ENCODE results near the gene SRMS. TPM values are rescaled to one million over a fixed set of nuclear protein-coding genes. Genes with fewer than 3 reads are reported as not detected.

The SRMS gene
- polyA plus RNA-seq, 1 donor from 2014 or later: not detected

DNA sequence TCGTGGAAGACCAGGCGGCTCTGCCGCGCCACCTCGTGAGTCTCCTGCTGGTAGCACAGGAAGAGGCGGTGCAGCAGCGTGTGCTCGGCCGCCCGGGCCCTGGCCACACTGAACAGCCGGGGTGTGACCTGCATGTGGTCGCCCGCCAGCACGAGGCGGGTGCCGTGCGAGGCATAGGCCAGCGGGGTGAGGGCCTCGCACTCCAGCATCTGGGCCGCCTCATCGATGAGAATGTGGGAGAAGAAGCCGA lies 19.5 kb upstream of the SRMS start:
- H3K79me2 ChIP-seq (replicated peaks; ENCODE audit: insufficient read depth, low read length): no peaks in the 10 kb centered on the region
- H3K4me3 ChIP-seq (ENCODE audit: low read length): no peak overlapping the region
- H3K36me3 ChIP-seq (ENCODE audit: insufficient read depth, low read length): no peaks in the 10 kb centered on the region
- H3K9me3 ChIP-seq (ENCODE audit: low read length): no peaks in the 10 kb centered on the region
- no peak overlapping the region for H3K27ac ChIP-seq (ENCODE audit: low read length)
- no peaks in the 10 kb centered on the region for H3K9me2 ChIP-seq (ENCODE audit: insufficient read depth, low read length)
- H3K4me2 ChIP-seq (ENCODE audit: low read length): no peak overlapping the region
- TF ChIP-seq TAF1 (IDR thresholded peaks at IDR 0.05; ENCODE audit: low read depth) (no peak), RAD21 (conservative IDR thresholded peaks at IDR 0.05) (no peak), EP300 (conservative IDR thresholded peaks at IDR 0.05; ENCODE audit: poor library complexity, severe bottlenecking) (no peak), MXI1 (conservative IDR thresholded peaks at IDR 0.05; ENCODE audit: poor library complexity, severe bottlenecking) (no peak), EZH2 (IDR thresholded peaks at IDR 0.05; ENCODE audit: borderline replicate concordance, insufficient read depth, low read length, poor library complexity, severe bottlenecking) (no peak), POLR2AphosphoS5 (IDR thresholded peaks at IDR 0.05) (no peak), SMC3 (conservative IDR thresholded peaks at IDR 0.05; ENCODE audit: poor library complexity) (no peak)
- TF ChIP-seq, protein P1, sequence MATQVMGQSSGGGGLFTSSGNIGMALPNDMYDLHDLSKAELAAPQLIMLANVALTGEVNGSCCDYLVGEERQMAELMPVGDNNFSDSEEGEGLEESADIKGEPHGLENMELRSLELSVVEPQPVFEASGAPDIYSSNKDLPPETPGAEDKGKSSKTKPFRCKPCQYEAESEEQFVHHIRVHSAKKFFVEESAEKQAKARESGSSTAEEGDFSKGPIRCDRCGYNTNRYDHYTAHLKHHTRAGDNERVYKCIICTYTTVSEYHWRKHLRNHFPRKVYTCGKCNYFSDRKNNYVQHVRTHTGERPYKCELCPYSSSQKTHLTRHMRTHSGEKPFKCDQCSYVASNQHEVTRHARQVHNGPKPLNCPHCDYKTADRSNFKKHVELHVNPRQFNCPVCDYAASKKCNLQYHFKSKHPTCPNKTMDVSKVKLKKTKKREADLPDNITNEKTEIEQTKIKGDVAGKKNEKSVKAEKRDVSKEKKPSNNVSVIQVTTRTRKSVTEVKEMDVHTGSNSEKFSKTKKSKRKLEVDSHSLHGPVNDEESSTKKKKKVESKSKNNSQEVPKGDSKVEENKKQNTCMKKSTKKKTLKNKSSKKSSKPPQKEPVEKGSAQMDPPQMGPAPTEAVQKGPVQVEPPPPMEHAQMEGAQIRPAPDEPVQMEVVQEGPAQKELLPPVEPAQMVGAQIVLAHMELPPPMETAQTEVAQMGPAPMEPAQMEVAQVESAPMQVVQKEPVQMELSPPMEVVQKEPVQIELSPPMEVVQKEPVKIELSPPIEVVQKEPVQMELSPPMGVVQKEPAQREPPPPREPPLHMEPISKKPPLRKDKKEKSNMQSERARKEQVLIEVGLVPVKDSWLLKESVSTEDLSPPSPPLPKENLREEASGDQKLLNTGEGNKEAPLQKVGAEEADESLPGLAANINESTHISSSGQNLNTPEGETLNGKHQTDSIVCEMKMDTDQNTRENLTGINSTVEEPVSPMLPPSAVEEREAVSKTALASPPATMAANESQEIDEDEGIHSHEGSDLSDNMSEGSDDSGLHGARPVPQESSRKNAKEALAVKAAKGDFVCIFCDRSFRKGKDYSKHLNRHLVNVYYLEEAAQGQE (IDR thresholded peaks at IDR 0.05; ENCODE audit: borderline replicate concordance): no peak
- TF ChIP-seq, protein P2, sequence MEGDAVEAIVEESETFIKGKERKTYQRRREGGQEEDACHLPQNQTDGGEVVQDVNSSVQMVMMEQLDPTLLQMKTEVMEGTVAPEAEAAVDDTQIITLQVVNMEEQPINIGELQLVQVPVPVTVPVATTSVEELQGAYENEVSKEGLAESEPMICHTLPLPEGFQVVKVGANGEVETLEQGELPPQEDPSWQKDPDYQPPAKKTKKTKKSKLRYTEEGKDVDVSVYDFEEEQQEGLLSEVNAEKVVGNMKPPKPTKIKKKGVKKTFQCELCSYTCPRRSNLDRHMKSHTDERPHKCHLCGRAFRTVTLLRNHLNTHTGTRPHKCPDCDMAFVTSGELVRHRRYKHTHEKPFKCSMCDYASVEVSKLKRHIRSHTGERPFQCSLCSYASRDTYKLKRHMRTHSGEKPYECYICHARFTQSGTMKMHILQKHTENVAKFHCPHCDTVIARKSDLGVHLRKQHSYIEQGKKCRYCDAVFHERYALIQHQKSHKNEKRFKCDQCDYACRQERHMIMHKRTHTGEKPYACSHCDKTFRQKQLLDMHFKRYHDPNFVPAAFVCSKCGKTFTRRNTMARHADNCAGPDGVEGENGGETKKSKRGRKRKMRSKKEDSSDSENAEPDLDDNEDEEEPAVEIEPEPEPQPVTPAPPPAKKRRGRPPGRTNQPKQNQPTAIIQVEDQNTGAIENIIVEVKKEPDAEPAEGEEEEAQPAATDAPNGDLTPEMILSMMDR (IDR thresholded peaks at IDR 0.05; ENCODE audit: poor library complexity, severe bottlenecking): no peak
- H3K27me3 ChIP-seq (ENCODE audit: insufficient read depth, low read depth, low read length): no peaks in the 10 kb centered on the region
- H3F3A ChIP-seq (ENCODE audit: insufficient read depth, low read length, poor library complexity, severe bottlenecking): no peaks in the 10 kb centered on the region
- H4K20me1 ChIP-seq (ENCODE audit: insufficient read depth): no peaks in the 10 kb centered on the region
- no peak overlapping the region for H2AFZ ChIP-seq (ENCODE audit: low read depth, low read length)
- no peak overlapping the region for H3K9ac ChIP-seq (ENCODE audit: low read length)

DNA sequence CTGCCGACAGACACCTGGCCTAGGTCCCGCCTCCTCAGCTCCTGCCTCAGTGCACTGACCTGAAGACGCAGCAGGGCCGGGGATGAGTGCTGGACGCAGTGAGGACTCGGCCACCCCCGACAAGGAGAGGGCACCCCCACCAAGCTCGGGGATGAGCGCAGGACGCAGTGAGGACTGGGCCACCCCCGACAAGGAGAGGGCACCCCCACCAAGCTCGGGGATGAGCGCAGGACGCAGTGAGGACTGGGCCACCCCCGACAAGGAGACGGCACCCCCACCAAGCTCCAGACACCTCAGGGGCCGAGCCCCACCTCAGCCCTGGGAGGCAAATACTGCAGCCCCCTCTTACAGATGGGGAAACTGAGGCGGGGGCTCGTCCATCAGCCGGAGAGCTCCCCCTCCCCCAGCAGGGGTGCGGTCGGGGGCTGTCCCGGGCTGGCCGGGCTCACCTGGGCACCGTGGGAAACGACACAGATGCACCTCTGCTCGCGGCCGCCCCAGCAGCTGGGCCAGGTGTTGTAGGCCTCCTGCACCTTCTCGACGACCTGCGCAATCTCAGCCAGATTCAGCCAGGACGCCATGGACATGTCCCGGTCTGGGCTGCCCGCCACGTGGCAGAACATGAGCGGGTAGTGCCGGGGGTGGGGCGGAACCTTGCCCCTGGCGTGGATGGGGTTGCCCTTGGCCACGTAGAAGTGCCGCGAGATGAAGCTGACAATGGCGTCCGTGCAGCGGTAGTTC lies 19.0 kb upstream of the SRMS start:
- no peak overlapping the region for H3K9ac ChIP-seq (ENCODE audit: low read length)
- no peak for TF ChIP-seq POLR2AphosphoS5 (IDR thresholded peaks at IDR 0.05)
- TF ChIP-seq SMC3 (conservative IDR thresholded peaks at IDR 0.05; ENCODE audit: poor library complexity): no peak
- TF ChIP-seq EZH2 (IDR thresholded peaks at IDR 0.05; ENCODE audit: borderline replicate concordance, insufficient read depth, low read length, poor library complexity, severe bottlenecking): no peak
- TF ChIP-seq TAF1 (IDR thresholded peaks at IDR 0.05; ENCODE audit: low read depth): no peak
- H3K36me3 ChIP-seq (ENCODE audit: insufficient read depth, low read length): no peaks in the 10 kb centered on the region
- H4K20me1 ChIP-seq (ENCODE audit: insufficient read depth): no peaks in the 10 kb centered on the region
- no peak overlapping the region for H3K4me3 ChIP-seq (ENCODE audit: low read length)
- H3F3A ChIP-seq (ENCODE audit: insufficient read depth, low read length, poor library complexity, severe bottlenecking): no peaks in the 10 kb centered on the region
- H3K4me2 ChIP-seq (ENCODE audit: low read length): no peak overlapping the region
- no peaks in the 10 kb centered on the region for H3K79me2 ChIP-seq (replicated peaks; ENCODE audit: insufficient read depth, low read length)
- no peak overlapping the region for H2AFZ ChIP-seq (ENCODE audit: low read depth, low read length)
- no peaks in the 10 kb centered on the region for H3K9me2 ChIP-seq (ENCODE audit: insufficient read depth, low read length)
- no peaks in the 10 kb centered on the region for H3K27me3 ChIP-seq (ENCODE audit: insufficient read depth, low read depth, low read length)
- no peak overlapping the region for H3K27ac ChIP-seq (ENCODE audit: low read length)
- no peaks in the 10 kb centered on the region for H3K9me3 ChIP-seq (ENCODE audit: low read length)

Data from neural cell (in vitro differentiated cells).